ENCODE results near the gene MVB12B. TPM values are rescaled to one million over a fixed set of nuclear protein-coding genes. Genes with fewer than 3 reads are reported as not detected.

Gene MVB12B
- total RNA-seq, 2 experiments from 2014 or later: 14.3 to 15.3 TPM

DNA sequence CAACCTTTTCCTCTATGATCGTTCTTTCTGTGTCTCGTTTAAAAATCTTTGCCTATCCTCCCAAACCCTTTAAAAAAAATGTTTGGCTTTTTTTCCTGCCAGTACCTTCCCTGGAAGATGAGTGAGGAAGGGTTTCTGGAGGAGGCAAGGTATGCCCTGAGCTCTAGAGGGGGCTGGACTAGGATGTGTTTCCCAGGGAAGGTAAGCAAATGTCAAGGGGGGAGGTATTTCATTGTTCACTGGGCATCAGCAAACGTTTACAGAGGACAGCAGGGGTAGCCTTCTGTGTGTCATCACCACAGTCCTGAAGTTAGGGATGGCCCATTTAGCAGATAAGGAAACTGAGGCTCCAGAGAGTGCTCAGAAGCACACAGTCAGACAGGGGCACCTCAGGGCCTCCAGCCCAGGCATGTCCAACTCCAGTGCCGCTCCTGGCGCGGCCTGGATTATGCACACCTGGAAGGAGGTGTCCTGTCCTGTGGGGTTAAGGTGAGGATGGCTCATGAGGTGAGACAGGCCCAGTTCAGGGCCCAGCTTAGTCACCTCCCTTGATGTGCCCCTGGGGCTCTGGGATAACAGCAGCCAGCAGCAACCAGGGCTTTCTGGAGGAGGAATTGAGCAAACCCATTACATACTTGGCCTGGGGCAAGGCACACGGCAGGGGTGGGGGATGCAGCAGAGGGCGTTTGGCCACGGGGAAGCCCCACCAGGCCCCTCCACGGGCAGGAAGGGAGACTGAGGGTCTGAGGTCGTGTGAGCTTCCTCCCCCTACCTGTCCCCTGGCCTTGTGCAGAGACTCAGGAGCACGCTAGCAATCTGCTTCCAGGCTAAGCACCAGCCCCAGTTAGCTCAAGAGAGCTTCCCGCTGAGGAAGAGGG is 186.8 kb downstream of the MVB12B start:
- H3K36me3 ChIP-seq (ENCODE audit: insufficient read depth, low read length): no peaks in the 10 kb centered on the region
- peaks cover 27% of the 10 kb centered on the region for H3K4me1 ChIP-seq (ENCODE audit: insufficient read depth, low read length)
- Mint-ChIP-seq H3K36me3 (ENCODE audit: low read depth) (no peaks in the 10 kb centered on the region), H3K27me3 (peaks cover 70% of the 10 kb centered on the region), H3K4me1 (ENCODE audit: low read depth) (peaks cover 27% of the 10 kb centered on the region), H3K9me3 (no peaks in the 10 kb centered on the region), H3K4me3 (no peak overlapping the region), H3K27ac (no peak overlapping the region)
- POLR2A ChIA-PET: interaction anchor here (1.5 kb wide), 1 partner anchor 44 kb away, joined by 5 read pairs; no protein-coding TSS in a partner anchor
- no peak for ATAC-seq (ENCODE audit: poor library complexity)
- CTCF ChIA-PET: interaction anchor here (1.0 to 1.6 kb wide), 2 partner anchors 13 to 14 kb away, joined by 3 to 4 read pairs; no protein-coding TSS in a partner anchor
- DNase-seq: no peak
- H3K9me3 ChIP-seq (ENCODE audit: control insufficient read depth in 1 of 2, insufficient read depth in 1 of 2, low read length in 2 of 2): peaks cover 0 to 14% of the 10 kb centered on the region in 2 experiments
- peaks cover 25 to 55% of the 10 kb centered on the region in 2 experiments for H3K27me3 ChIP-seq (ENCODE audit: control insufficient read depth in 1 of 2, insufficient read depth in 2 of 2, low read length in 2 of 2)
- TF ChIP-seq, protein P1, sequence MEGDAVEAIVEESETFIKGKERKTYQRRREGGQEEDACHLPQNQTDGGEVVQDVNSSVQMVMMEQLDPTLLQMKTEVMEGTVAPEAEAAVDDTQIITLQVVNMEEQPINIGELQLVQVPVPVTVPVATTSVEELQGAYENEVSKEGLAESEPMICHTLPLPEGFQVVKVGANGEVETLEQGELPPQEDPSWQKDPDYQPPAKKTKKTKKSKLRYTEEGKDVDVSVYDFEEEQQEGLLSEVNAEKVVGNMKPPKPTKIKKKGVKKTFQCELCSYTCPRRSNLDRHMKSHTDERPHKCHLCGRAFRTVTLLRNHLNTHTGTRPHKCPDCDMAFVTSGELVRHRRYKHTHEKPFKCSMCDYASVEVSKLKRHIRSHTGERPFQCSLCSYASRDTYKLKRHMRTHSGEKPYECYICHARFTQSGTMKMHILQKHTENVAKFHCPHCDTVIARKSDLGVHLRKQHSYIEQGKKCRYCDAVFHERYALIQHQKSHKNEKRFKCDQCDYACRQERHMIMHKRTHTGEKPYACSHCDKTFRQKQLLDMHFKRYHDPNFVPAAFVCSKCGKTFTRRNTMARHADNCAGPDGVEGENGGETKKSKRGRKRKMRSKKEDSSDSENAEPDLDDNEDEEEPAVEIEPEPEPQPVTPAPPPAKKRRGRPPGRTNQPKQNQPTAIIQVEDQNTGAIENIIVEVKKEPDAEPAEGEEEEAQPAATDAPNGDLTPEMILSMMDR (IDR thresholded peaks at IDR 0.05): no peak
- peak overlapping the region; percentile 19 for H3K4me3 ChIP-seq (ENCODE audit: low read length)
- intact Hi-C loops (cut with DNase I, micrococcal nuclease): no loop called here
- no peak overlapping the region for H3K27ac ChIP-seq (ENCODE audit: low read depth in 1 of 2, low read length in 2 of 2)

- ChIA-PET CTCF (interaction anchor here (2.1 kb wide), 1 partner anchor 15 kb away, joined by 4 read pairs; no protein-coding TSS in a partner anchor), POLR2A (interaction anchor here (1.5 kb wide), 1 partner anchor 43 kb away, joined by 5 read pairs; no protein-coding TSS in a partner anchor)
- no peak overlapping the region for H3K27ac ChIP-seq (ENCODE audit: low read depth in 1 of 2, low read length in 2 of 2)
- peak in 12 of 14 experiments; percentile 30 to 78 (median 47) for DNase-seq
- Mint-ChIP-seq H3K4me3 (no peak overlapping the region), H3K9me3 (no peaks in the 10 kb centered on the region), H3K27me3 (peaks cover 78% of the 10 kb centered on the region), H3K36me3 (ENCODE audit: low read depth) (no peaks in the 10 kb centered on the region), H3K4me1 (ENCODE audit: low read depth) (peaks cover 28% of the 10 kb centered on the region), H3K27ac (no peak overlapping the region)
- peaks cover 33 to 63% of the 10 kb centered on the region in 2 experiments for H3K27me3 ChIP-seq (ENCODE audit: control insufficient read depth in 1 of 2, insufficient read depth in 2 of 2, low read length in 2 of 2)
- H3K9me3 ChIP-seq (ENCODE audit: control insufficient read depth in 1 of 2, insufficient read depth in 1 of 2, low read length in 2 of 2): peaks cover 0 to 14% of the 10 kb centered on the region in 2 experiments
- no peaks in the 10 kb centered on the region for H3K36me3 ChIP-seq (ENCODE audit: insufficient read depth, low read length)
- peak; percentile 77 for ATAC-seq (ENCODE audit: poor library complexity)
- H3K4me3 ChIP-seq (ENCODE audit: low read length): peak overlapping the region; percentile 19
- intact Hi-C loops (cut with DNase I, micrococcal nuclease): no loop called here
- TF ChIP-seq, protein P1 (IDR thresholded peaks at IDR 0.05): peak; percentile 42
- H3K4me1 ChIP-seq (ENCODE audit: insufficient read depth, low read length): peaks cover 34% of the 10 kb centered on the region
Observed at GRCh38 chr9:126514037-126514821, 187.6 kb downstream of the MVB12B start.

Measured in CD4-positive, alpha-beta T cell (primary cell).